ENCODE measurements around the gene MEGF6. TPM values are rescaled to one million over a fixed set of nuclear protein-coding genes. Genes with fewer than 3 reads are reported as not detected.

MEGF6 gene
- total and polyA plus RNA-seq, 2 of the 8 experiments (the other 6 are each of a cell fraction or from before 2014, with no cell fraction given): 4.1 to 14.8 TPM

- H3K23ac ChIP-seq (ENCODE audit: insufficient read length): no peak overlapping the region
- no peak overlapping the region for H4K5ac ChIP-seq (ENCODE audit: insufficient read length, low read depth, low read length)
- H3K56ac ChIP-seq (replicated peaks; ENCODE audit: insufficient read length, low read depth, low read length): no peak overlapping the region
- H2BK5ac ChIP-seq (ENCODE audit: low read depth, low read length): no peak overlapping the region
- no peak overlapping the region for H3K14ac ChIP-seq (ENCODE audit: insufficient read length)
- H3K4ac ChIP-seq (replicated peaks; ENCODE audit: insufficient read length, low read depth, low read length): no peak overlapping the region
- H3K18ac ChIP-seq (ENCODE audit: extremely low read depth, low read length): no peak overlapping the region
- ChIA-PET POLR2A (ENCODE audit: partially characterized antibody) (interaction anchor here (1.5 kb wide), 1 partner anchor 17 kb away, joined by 3 read pairs; no protein-coding TSS in a partner anchor), CTCF (ENCODE audit: partially characterized antibody) (interaction anchor here (1.0 to 6.8 kb wide), 7 partner anchors 10 to 59 kb away, joined by 3 to 56 read pairs (median 4); no protein-coding TSS in a partner anchor)
- H4K20me1 ChIP-seq (replicated peaks in 1 of 2; ENCODE audit: control insufficient read depth in 1 of 2, insufficient read depth in 2 of 2, low read length in 2 of 2): no peaks in the 10 kb centered on the region
- no peaks in the 10 kb centered on the region for H3K23me2 ChIP-seq (ENCODE audit: low read depth, low read length)
- no peak overlapping the region for H3K4me2 ChIP-seq (ENCODE audit: insufficient read depth in 1 of 2, low read depth in 2 of 2, low read length in 2 of 2)
- H3K79me2 ChIP-seq (ENCODE audit: control insufficient read depth in 1 of 2, insufficient read depth in 2 of 2, low read length in 2 of 2): no peaks in the 10 kb centered on the region
- 92% methylated on average over 7 of the region's 7 CpGs; no CpG with 5 or more reads in 1 of the 2 experiments for WGBS, 2 experiments (ENCODE audit: extremely low coverage in 1 of 2, insufficient coverage in 1 of 2, insufficient read length in 1 of 2, insufficient replicate concordance in 2 of 2, low coverage in 1 of 2, low lambda C conversion rate in 2 of 2, missing lambda C conversion rate in 1 of 2)
- no peak overlapping the region; the same call in 1 of the 2 replicates for H2BK15ac ChIP-seq (ENCODE audit: low read length)
- H3K9me3 ChIP-seq (ENCODE audit: insufficient read depth in 2 of 2, low read depth in 1 of 2, low read length in 1 of 2): peaks cover 3 to 6% of the 10 kb centered on the region in 2 experiments; a peak in 2 of 4 replicates
- no peaks in the 10 kb centered on the region; the same call in 1 of the 2 replicates for H3K79me1 ChIP-seq (ENCODE audit: low read depth, low read length)
- no peak overlapping the region for H2BK20ac ChIP-seq (ENCODE audit: low read length)
- no peak overlapping the region for H2BK12ac ChIP-seq (ENCODE audit: low read depth, low read length)
- no peaks in the 10 kb centered on the region; a peak in 1 of 7 replicates for H3K4me1 ChIP-seq (replicated peaks in 1 of 4; ENCODE audit: control insufficient read depth in 3 of 4, insufficient read depth in 4 of 4, low read length in 3 of 4)
- DNase-seq (ENCODE audit: low read depth in 1 of 2, low spot score in 2 of 2) (no peak), FAIRE-seq (no peak)
- no peak overlapping the region for H2AK5ac ChIP-seq (ENCODE audit: low read depth, low read length)
- no peaks in the 10 kb centered on the region for H3K27me3 ChIP-seq (replicated peaks in 1 of 4; ENCODE audit: control insufficient read depth in 3 of 4, extremely low read depth in 1 of 4, insufficient read depth in 3 of 4, low read length in 3 of 4)
- H3K4me3 ChIP-seq (ENCODE audit: extremely low read depth in 1 of 4, insufficient read depth in 2 of 4, low read depth in 3 of 4, low read length in 4 of 4): no peak overlapping the region
- no peak overlapping the region for H4K8ac ChIP-seq (ENCODE audit: extremely low read depth, insufficient read depth, low read length)
- H3K36me3 ChIP-seq (ENCODE audit: control insufficient read depth in 2 of 4, insufficient read depth in 4 of 4, low read length in 3 of 4): no peaks in the 10 kb centered on the region
- no peak for TF ChIP-seq CHD1 (IDR thresholded peaks at IDR 0.05; ENCODE audit: low read depth, low read length)
- no peak for TF ChIP-seq NRF1 (IDR thresholded peaks at IDR 0.05; ENCODE audit: low read depth, low read length)
- no peak for TF ChIP-seq RAD21 (IDR thresholded peaks at IDR 0.05 in 1 of 2, conservative IDR thresholded peaks at IDR 0.05 in 1 of 2; ENCODE audit: low read depth in 2 of 2, low read length in 2 of 2)
- no peak for TF ChIP-seq EP300 (IDR thresholded peaks at IDR 0.05; ENCODE audit: borderline replicate concordance in 1 of 2, low read depth in 2 of 2, low read length in 2 of 2)
- TF ChIP-seq CTBP2 (IDR thresholded peaks at IDR 0.05; ENCODE audit: borderline replicate concordance, insufficient read depth, insufficient read length, low read length): no peak
- H4K91ac ChIP-seq (replicated peaks; ENCODE audit: insufficient read length, low read length): no peak overlapping the region
- H3K27ac ChIP-seq (ENCODE audit: low read depth, low read length): no peak overlapping the region
- no peak overlapping the region for H3K9ac ChIP-seq (replicated peaks in 1 of 4; ENCODE audit: extremely low read depth in 1 of 4, low read depth in 3 of 4, low read length in 3 of 4)
- H2AFZ ChIP-seq (ENCODE audit: low read length): no peak overlapping the region
- no peak overlapping the region for H2BK120ac ChIP-seq (replicated peaks; ENCODE audit: low read depth, low read length)
Measured at GRCh38 chr1:3577300-3577699, 34.0 kb downstream of the MEGF6 start.

Measured in H1 (cell line).